GM21576 (cell line): ENCODE measurements around the gene ACSBG1.

Experiments used
- ATAC-seq: cut with Tn5 transposase; IDR thresholded peaks from one replicate; pipeline ENCODE4 v1.9.1; 2021; ENCODE audit warnings: mild to moderate bottlenecking, moderate library complexity; ENCODE audit not compliant: unreplicated experiment

ACSBG1 gene

DNA sequence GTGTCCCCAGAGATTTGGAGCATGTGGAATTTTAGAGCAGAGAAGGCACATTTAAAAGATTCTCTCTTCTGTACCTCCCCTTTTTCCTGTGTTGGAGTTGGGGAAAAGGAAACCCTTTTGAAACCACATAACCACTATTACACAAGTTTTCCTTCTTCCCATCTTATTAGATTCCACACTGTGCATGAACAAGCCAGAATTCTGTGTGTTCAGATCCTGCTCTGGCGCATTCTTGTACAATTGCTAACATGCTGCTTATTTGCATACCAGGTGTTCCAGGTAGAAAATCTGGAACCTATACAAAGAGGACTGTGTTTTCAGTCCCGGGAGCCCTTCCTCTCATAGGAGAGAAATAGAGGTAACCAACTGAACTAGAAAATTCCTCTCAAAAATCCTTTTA, 100.6 kb downstream of the ACSBG1 start:
- no peak for ATAC-seq

DNA sequence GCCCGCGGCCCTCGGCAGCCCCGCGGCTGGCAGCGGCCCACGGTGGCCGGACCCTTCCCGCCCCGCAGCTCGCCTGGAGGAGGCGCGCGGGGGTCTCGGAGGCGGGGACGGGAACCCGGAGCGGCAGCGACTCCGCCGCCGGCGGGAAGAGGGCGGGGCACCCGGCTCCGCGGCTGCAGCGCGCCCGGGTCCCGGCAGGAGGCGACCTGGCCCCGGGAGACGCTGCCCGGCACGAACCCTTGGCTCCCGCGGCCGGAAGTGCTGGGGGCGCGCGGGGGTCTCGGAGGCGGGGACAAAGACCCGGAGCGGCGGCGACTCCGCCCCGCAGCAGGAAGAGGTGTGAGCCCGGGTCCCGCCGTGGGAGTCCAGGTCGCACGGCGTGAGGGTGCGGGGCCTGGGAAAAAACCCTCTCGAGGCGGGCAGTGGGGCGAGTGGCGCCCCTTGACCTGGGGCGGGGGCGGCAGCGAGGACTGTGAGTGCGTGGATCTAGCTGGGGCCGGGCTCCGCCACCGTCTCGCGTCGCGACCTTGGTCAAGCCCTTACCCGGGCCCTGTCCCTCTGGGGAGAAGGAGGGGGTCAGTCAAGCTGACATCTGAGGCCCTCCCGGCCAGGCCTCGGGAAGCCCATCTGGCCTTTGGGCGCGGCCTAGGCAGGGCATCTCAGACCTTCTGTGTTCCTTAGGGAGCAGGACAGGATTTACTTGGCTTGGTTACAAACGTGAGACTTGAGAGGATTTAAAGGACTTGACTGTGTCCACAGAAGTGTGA, 102.9 kb downstream of the ACSBG1 start, which contains the start of gene CIB2:
Gene CIB2 (minus strand): TSS at position 151 of the 767 bp plus-strand sequence. CDS start 230 bp downstream, outside the sequence.
- ATAC-seq = peak; percentile 61

GRCh38 chr15:78130466-78131294, 103.7 kb downstream of the ACSBG1 start:
- peak; percentile 30 for ATAC-seq

GRCh38 chr15:78129751-78130287, 104.5 kb downstream of the ACSBG1 start:
- no peak for ATAC-seq

DNA sequence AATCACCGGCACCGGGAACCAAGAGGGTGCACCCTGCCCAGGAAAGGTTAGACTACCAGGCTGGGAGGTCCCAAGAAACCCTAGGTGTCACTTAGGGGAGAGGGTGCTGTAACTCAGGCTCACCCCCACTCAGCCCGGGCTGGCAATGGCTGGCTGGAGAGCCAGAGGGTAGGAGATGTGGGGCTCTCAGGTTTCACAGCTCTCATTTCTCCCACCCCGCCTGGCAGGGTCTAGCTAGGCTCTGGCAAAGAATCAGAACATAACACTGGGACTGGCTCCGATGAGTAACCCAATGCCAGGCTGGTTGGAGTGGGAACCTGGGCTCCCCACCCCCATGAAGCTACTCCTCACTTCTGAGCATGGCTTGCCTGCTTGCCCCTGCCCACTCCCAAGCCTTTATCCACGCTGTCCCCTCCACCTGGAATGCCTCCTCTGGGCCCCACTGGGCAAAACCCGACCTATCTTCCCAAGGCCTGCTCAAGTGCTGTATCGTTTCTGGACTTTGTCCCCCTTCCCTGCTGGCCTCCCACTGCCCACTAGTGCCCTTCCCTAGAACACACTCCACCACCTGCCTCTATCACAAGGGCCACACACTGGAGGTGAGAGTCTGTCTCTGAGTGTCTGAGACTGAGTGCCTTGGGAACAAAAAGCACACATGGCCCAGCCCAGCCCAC, 105.2 kb downstream of the ACSBG1 start:
- ATAC-seq = no peak

- ATAC-seq = no peak
These were observed 106.5 kb downstream of the ACSBG1 start for GRCh38 chr15:78127882-78128281.

DNA sequence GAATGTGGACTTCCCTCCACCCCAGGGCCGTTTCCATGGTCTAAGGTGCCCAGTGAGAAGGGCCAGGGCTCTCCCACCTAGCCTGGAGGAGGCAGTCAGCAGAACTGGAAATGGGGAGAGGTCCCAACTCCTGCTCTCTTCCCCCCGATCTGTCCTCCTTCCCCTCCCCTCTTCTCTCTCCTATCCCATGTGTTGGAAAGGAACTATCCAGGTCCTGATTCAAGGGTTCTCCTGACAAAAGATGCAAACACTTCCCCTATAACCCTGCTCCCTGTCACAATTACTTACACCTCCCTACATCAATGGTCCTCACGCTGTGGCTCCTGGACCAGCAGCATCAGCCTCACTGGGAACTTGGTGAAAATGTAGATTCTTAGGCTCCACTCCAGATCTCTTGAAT, 109.1 kb downstream of the ACSBG1 start:
- no peak for ATAC-seq

DNA sequence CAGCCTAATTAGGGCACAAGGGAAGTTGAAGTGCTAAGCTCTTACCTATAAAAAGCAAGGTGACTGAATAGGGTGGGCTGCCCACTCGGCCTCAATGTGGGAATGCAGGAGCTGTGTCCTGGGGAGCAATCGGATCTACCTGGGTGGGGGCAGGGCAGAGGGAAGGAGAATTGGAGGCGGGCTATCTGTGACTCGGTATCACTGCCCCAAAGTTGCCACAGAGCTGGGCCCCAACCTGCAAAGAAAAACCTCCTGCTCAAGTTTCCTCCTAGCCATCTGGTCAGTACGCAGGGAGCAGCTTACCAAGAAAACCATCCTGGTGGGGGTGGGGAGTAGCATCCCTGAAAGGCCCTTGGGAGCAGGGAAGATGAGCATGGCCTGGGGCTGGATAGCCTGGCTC, 113.8 kb downstream of the ACSBG1 start:
- ATAC-seq = no peak
